Measurements from ENCODE around the gene DTYMK.

- TF ChIP-seq GFI1B (tag by site-specific recombination; IDR thresholded peaks at IDR 0.05) (no peak), CTCF (tag by site-specific recombination; IDR thresholded peaks at IDR 0.05) (no peak), ZNF600 (tag by site-specific recombination; IDR thresholded peaks at IDR 0.05) (no peak), KLF8 (tag by site-specific recombination; IDR thresholded peaks at IDR 0.05) (no peak), ZNF549 (tag by site-specific recombination; IDR thresholded peaks at IDR 0.05) (no peak), ZNF366 (tag by site-specific recombination; conservative IDR thresholded peaks at IDR 0.05) (no peak), ZNF704 (tag by site-specific recombination; IDR thresholded peaks at IDR 0.05) (no peak), ZBTB17 (tag by site-specific recombination; IDR thresholded peaks at IDR 0.05) (no peak), REST (tag by site-specific recombination; IDR thresholded peaks at IDR 0.05) (no peak), ATF2 (tag by site-specific recombination; IDR thresholded peaks at IDR 0.05; ENCODE audit: low read depth) (no peak), GLIS1 (tag by site-specific recombination; IDR thresholded peaks at IDR 0.05) (peak; percentile 96)
Observed at GRCh38 chr2:241703032-241703604, 16.5 kb upstream of the DTYMK start.
